ENCODE measurements around the gene AASDHPPT.

DNA sequence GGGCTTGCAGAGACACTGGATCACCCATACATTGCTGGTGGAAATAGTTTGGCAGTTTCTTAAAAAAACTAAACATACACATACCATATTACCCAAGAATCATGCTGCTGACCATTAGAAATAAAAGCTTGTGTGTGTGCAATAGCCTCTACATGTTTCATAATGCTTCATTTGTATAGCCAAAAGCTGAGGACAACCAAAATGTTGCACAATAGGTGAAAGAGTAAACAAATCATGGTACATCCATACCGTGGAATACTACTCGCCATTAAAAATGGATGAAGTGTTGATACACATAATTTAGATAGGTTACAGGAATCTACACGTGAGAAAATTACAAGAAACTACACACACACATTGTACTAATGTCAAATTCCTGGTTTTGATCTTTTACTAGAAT, 6.9 kb upstream of the AASDHPPT start:
- TF ChIP-seq ZNF696 (CRISPR knock-in tag; conservative IDR thresholded peaks at IDR 0.05) (no peak), CBX1 (IDR thresholded peaks at IDR 0.05; ENCODE audit: low read depth) (no peak), EZH2 (IDR thresholded peaks at IDR 0.05; ENCODE audit: borderline replicate concordance, low read depth, low read length) (no peak), CREB1 (IDR thresholded peaks at IDR 0.05) (no peak), CREB1 (CRISPR knock-in tag; IDR thresholded peaks at IDR 0.05) (no peak), TCF7L2 (IDR thresholded peaks at IDR 0.05; ENCODE audit: low read depth, low read length) (no peak)

Data from K562 (cell line).